Activated T-cell treated with anti-CD3 and anti-CD28 coated beads, Interleukin-2, amount 50 U/mL, for 72 hours (primary cell): ENCODE results near the gene LPP. TPM values are rescaled to one million over a fixed set of nuclear protein-coding genes. Genes with fewer than 3 reads are reported as not detected.

Experiments
- ATAC-seq, 2 donors: fragments of 150-1000 bp; cut with Tn5 transposase; replicated peaks in 1 of 2; 2 replicates each; pipeline ENCODE4 v1.10.0; 2021; ENCODE audit warnings: moderate library complexity in 2 of 2, mild to moderate bottlenecking in 1 of 2
- DNase-seq, 2 donors: peaks; one replicate each; pipeline ENCODE4 v3.0.0; 2021 to 2022; ENCODE audit warnings: mixed read lengths in 1 of 2
- H3K27ac Mint-ChIP-seq: one replicate; pipeline ENCODE4 v1.8.0; 2022; ENCODE audit warnings: mild to moderate bottlenecking, moderate library complexity, mixed read lengths
- H3K27me3 Mint-ChIP-seq: one replicate; pipeline ENCODE4 v1.8.0; 2022; ENCODE audit warnings: low read depth, mixed read lengths
- H3K36me3 Mint-ChIP-seq, 2 donors: one replicate each; pipeline ENCODE4 v1.8.0; 2022; ENCODE audit warnings: mixed read lengths in 2 of 2, mild to moderate bottlenecking in 1 of 2; ENCODE audit not compliant: insufficient read depth in 2 of 2
- H3K4me1 Mint-ChIP-seq: one replicate; pipeline ENCODE4 v1.8.0; 2022; ENCODE audit warnings: low read depth, mixed read lengths
- H3K4me3 Mint-ChIP-seq, 2 donors: one replicate each; pipeline ENCODE4 v1.8.0; 2022; ENCODE audit warnings: mild to moderate bottlenecking in 2 of 2, mixed read lengths in 2 of 2, moderate library complexity in 2 of 2
- H3K9me3 Mint-ChIP-seq, 2 donors: one replicate each; pipeline ENCODE4 v1.8.0; 2022; ENCODE audit warnings: mixed read lengths in 2 of 2
- total RNA-seq, 2 donors: library from RNA; stranded (reverse); gene quantifications; one replicate each; pipeline ENCODE4 v1.2.3, GENCODE V29; 2022

LPP gene
- total RNA-seq, 2 donors from 2014 or later: 50.4 to 67.7 TPM

DNA sequence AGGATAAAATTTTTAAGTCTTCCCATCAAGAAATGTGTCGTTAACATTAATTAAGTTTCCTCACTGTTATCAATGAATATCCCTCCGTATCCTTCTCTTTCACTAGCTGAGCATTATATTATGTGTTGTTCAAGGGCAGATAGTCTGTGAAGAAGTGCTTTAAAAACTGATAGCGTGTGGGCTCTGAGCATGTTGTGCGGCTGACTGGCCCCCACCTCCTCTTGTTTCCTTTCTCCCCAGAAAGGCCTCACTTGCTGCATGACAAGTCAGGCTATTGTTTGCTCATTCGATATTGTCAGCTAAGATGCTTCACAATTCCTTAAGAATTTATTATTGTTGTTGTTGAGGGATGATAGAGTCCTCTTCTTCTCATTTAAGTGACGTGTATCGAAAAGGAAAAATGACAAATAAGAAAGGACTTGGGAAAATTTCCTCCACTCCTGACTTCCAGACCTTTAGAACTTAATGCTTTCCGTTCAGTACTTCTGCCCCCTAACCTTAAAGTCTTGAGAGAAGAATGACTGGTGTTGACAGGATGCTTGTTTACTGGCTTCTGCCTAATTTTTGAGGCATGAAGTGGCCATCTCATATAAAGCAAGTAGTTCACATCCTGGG is 298.3 kb downstream of the LPP start:
- DNase-seq (no peak), ATAC-seq (no peak)
- H3K4me3 Mint-ChIP-seq: no peak overlapping the region
- H3K4me1 Mint-ChIP-seq: peaks cover 5% of the 10 kb centered on the region
- no peak overlapping the region for H3K27ac Mint-ChIP-seq
- H3K27me3 Mint-ChIP-seq: no peaks in the 10 kb centered on the region
- peaks cover 0 to 2% of the 10 kb centered on the region in 2 donors for H3K36me3 Mint-ChIP-seq
- no peaks in the 10 kb centered on the region for H3K9me3 Mint-ChIP-seq

DNA sequence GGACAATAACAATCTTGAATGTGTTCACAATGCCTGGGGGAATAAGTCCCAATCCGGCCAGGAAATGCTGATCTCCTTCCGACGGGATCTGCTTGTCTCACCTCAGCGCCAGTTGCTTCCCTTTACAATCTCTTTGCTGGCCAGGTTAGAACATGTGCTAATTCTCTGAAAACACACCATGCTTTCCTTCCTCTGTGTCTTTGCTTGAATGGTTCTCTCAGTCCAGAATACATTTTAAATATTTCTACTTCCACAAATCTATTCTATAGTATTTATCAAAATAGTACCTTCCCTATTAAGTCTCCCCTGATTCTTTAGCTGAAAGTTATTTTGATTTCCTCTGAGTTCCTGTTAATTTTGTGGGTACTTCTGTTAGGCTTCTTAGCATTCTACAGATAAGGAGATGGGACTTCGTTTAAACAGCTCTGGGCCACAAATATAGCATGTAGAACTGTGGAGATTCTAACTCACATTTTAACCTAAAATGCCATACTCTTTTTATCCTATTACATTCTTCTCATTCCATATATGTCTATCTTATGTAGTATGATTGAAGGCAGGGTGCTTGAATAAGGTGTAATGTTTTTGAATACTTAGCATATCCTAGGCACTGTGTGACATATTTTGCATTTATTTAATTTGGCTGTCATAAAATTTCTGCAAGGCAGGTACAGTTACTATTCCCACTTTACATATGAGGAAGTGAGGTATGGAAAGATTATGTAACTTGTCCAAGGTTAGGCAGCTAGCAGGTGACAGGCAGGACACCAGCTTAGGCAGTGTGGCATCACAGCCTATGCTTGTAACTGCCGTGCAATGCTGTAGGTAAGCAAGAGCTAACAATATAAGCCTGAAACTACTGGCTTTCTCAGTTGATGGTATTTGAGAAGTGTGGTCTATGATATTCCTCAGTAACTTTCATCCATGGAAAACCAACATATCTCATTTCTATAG is 299.8 kb downstream of the LPP start:
- H3K4me3 Mint-ChIP-seq: no peak overlapping the region
- peaks cover 0 to 2% of the 10 kb centered on the region in 2 donors for H3K36me3 Mint-ChIP-seq
- no peaks in the 10 kb centered on the region for H3K9me3 Mint-ChIP-seq
- ATAC-seq (no peak), DNase-seq (no peak)
- peaks cover 5% of the 10 kb centered on the region for H3K4me1 Mint-ChIP-seq
- H3K27me3 Mint-ChIP-seq: no peaks in the 10 kb centered on the region
- no peak overlapping the region for H3K27ac Mint-ChIP-seq

DNA sequence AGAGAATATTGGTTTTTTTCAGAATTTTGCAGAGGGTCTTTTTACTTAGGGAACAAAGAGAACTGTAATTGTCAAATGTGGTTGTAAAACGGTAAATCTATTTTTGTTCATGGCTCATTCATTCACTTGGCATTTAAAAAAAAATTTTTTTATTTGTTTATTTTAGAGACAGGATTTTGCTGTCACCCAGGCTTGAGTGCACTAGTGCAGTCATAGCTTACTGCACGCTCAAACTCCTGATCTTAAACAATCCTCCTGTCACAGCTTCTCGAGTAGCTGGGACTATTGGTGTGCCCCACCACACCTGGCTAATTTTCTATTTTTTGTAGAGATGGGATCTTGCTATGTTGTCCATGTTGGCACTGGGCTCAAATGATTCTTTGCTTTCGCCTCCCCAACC is 301.8 kb downstream of the LPP start:
- DNase-seq: no peak
- Mint-ChIP-seq H3K4me3 (no peak overlapping the region), H3K4me1 (peaks cover 5% of the 10 kb centered on the region), H3K9me3 (no peaks in the 10 kb centered on the region), H3K27me3 (no peaks in the 10 kb centered on the region), H3K36me3 (peaks cover 0 to 2% of the 10 kb centered on the region in 2 donors), H3K27ac (no peak overlapping the region)
- ATAC-seq: no peak

DNA sequence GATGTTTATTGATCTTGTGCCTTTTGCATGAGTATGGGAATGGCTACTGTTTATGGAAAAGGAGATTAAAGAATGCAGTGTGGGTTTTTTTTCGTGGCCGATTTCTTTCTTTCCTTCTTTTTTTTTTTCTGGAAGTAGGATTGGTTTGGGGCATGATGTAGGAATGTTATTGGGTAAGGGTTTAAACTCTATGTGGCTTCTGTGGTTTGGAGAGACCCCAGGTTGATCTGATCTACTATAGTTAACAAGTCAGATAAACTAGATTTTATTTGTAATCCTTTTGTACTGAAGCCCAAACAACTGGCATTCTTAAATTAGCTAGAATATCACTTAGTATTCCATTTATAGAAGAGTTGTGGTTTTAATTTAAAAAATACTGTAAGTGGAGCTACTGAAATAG is 304.8 kb downstream of the LPP start:
- Mint-ChIP-seq H3K4me1 (no peaks in the 10 kb centered on the region), H3K27me3 (no peaks in the 10 kb centered on the region), H3K9me3 (no peaks in the 10 kb centered on the region), H3K27ac (no peak overlapping the region), H3K36me3 (peaks cover 0 to 2% of the 10 kb centered on the region in 2 donors), H3K4me3 (no peak overlapping the region)
- DNase-seq: no peak
- no peak for ATAC-seq

DNA sequence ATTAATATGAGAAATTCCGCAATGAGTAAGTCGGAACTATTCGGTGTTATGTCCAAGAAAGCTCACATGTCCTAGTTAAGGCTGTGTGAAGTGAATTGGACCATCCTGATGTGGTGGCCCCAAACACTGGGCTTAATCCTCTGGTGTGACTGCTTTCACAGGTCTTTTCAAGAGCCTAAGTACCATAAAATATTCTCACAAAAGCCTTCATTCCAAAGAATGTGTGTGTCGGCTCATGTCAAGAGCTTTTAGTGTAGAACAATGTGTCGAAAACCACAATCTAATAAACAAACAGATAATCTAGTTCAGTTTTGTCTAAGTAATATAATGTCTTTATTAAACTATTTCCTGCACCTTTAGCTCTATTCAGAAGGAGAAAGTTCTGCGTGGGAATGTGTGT is 311.4 kb downstream of the LPP start:
- Mint-ChIP-seq H3K4me1 (no peaks in the 10 kb centered on the region), H3K36me3 (peaks cover 2 to 4% of the 10 kb centered on the region in 2 donors), H3K4me3 (no peak overlapping the region), H3K27me3 (no peaks in the 10 kb centered on the region), H3K27ac (no peak overlapping the region), H3K9me3 (peaks cover 0 to 3% of the 10 kb centered on the region in 2 donors)
- ATAC-seq: no peak
- no peak for DNase-seq

DNA sequence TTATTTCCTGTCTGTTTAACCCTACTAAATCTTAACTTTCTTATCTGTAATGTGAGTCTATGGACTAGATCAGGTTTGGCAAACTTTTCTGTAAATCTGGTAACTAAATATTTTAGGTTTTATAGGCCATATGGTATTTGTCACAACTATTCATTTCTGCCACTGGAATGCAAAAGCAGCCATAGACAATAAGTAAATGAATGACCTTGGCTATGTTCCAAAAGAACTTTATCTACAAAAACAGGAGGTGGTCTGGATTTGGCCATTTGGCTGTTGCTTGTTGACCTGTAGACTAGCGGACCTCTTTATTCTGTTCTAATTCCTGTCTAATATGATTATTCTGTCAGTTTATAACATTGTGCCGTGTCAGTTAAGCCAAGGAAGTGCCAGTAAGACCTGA is 314.2 kb downstream of the LPP start:
- no peak for DNase-seq
- H3K36me3 Mint-ChIP-seq: peaks cover 2 to 4% of the 10 kb centered on the region in 2 donors
- no peaks in the 10 kb centered on the region for H3K27me3 Mint-ChIP-seq
- no peak overlapping the region for H3K27ac Mint-ChIP-seq
- H3K9me3 Mint-ChIP-seq: peaks cover 0 to 4% of the 10 kb centered on the region in 2 donors
- no peak for ATAC-seq
- peaks cover 6% of the 10 kb centered on the region for H3K4me1 Mint-ChIP-seq
- H3K4me3 Mint-ChIP-seq: no peak overlapping the region

DNA sequence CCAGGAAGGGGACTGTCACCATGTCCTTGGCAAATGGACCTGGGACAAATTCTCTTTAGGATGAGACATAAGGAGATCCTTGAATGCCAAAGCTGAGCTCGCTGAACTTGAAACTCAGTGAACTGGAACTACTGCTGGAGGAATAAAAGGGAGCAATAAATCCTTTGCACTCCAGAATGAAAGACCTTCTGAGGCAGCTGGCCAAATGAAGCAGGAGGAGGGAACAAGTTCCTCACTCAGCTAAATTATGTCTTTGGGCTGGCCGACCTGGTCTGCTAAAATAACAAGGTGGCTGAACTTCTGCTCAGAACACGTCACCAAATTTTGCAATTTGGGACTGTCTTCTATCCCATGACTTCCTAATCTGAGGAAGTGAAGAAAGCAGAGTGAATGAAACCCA is 314.7 kb downstream of the LPP start:
- H3K4me1 Mint-ChIP-seq: peaks cover 6% of the 10 kb centered on the region
- H3K27ac Mint-ChIP-seq: no peak overlapping the region
- DNase-seq: no peak
- H3K36me3 Mint-ChIP-seq: peaks cover 2 to 4% of the 10 kb centered on the region in 2 donors
- no peaks in the 10 kb centered on the region for H3K27me3 Mint-ChIP-seq
- ATAC-seq: no peak
- H3K9me3 Mint-ChIP-seq: peaks cover 0 to 4% of the 10 kb centered on the region in 2 donors
- no peak overlapping the region for H3K4me3 Mint-ChIP-seq

DNA sequence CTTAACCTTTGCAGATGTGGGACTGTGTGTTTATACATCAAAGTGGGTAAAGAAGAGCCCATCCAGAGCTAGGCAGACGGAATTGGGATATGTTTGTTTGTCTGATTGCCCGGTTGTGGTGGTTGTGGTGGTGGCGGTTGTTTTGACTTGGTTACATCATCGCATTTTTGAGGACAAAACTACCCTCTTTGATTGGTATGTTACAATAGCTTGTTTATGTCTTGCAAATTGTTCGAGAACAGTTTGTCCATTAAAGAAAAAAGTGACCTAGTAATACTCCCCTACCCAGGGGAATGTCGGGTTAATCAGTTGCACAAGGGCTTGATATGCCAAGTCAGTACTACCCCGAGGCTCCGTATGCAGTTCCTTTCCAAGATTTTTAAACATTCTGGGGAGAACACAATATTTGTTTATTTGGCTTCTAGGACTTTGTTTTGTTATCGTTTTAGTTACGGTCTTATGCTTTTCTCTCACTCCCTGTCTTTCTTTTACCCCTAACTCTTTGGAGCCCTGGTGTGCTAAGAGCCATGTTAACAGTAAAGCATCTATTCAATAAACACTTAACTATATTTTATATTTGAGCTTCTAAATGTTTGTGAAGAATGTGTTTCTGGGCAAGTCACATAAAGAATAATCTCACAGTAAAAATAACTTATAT is 315.4 kb downstream of the LPP start:
- no peaks in the 10 kb centered on the region for H3K27me3 Mint-ChIP-seq
- no peak for DNase-seq
- no peak overlapping the region for H3K4me3 Mint-ChIP-seq
- H3K27ac Mint-ChIP-seq: no peak overlapping the region
- peaks cover 6% of the 10 kb centered on the region for H3K4me1 Mint-ChIP-seq
- H3K9me3 Mint-ChIP-seq: peaks cover 0 to 4% of the 10 kb centered on the region in 2 donors
- no peak for ATAC-seq
- peaks cover 2 to 4% of the 10 kb centered on the region in 2 donors for H3K36me3 Mint-ChIP-seq

DNA sequence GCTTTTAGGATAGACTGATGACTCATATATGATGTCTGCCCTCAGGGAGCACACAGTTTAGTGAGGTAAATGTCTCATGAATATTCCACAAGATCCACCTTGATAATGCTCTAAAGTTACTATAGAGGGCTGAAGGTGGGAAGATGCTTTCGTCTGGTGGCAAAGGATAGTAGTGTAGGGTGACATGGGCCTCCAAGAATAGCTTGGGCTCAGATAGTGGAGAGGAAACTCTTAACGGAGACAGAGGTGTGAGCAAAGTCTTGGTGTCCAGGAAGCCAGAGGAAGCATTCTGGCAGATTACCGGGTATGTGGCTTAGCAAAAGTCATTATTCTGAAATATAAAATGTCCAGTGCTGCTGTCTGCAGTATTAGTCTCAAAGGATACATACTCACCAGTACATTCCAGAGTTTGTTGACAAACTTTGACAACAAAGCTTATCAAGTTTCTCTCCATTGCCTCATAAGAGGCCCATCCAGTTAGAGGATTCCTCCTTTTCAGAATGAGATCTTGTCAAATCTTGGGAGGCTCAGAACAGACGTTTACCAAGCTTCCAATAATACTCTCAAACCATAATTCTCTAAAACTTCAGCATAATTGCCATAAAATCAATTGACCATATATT is 316.7 kb downstream of the LPP start:
- ATAC-seq: no peak
- no peak overlapping the region for H3K4me3 Mint-ChIP-seq

DNA sequence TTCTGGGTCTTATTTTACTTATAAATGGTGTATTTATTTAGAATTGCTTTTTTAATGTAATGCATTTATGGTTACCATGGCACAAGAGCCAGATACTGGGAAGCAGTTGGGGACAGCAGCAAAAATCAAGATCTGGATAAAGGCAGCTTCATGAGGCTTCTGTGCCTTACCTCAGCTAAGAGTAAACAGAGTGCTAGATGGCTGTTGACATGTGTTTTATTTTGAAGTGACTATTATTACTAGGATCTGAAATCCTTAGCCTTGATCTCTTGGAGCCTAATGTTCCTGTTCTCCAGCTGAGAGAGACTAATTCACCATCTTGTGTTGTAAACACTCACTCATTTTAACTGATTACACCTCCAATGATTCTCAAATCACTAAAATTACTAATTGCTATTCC is 317.8 kb downstream of the LPP start:
- Mint-ChIP-seq H3K4me3 (no peak overlapping the region), H3K27me3 (no peaks in the 10 kb centered on the region), H3K9me3 (peaks cover 0 to 4% of the 10 kb centered on the region in 2 donors), H3K27ac (no peak overlapping the region), H3K36me3 (peaks cover 0 to 4% of the 10 kb centered on the region in 2 donors), H3K4me1 (peaks cover 6% of the 10 kb centered on the region)
- ATAC-seq (no peak), DNase-seq (no peak)

More for the DNA sequence above, 316.7 kb downstream of the LPP start:
- Mint-ChIP-seq H3K27ac (no peak overlapping the region), H3K36me3 (peaks cover 1 to 4% of the 10 kb centered on the region in 2 donors), H3K9me3 (peaks cover 0 to 4% of the 10 kb centered on the region in 2 donors), H3K4me1 (peaks cover 6% of the 10 kb centered on the region), H3K27me3 (no peaks in the 10 kb centered on the region)
- no peak for DNase-seq

DNA sequence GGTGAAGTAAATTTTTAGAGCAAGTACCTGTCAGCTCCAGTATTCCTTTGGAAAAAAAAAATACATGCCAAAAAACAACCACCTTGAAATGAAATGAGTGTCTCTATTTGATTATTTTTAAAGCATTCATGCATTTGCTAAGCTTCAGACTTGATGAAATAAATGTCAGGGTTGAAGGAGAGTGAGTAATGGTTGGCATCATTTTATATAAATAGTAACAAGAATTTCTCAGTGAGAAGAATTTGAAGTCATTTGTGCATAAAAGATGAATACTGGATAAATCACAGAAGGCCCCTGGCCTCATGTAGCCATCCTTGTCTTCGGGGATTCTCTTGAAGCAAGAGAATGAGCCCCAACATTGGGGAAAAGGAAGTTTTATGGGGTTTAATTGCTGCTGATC is 318.4 kb downstream of the LPP start:
- no peak for ATAC-seq
- peaks cover 0 to 4% of the 10 kb centered on the region in 2 donors for H3K9me3 Mint-ChIP-seq
- H3K27me3 Mint-ChIP-seq: no peaks in the 10 kb centered on the region
- no peak for DNase-seq
- H3K27ac Mint-ChIP-seq: no peak overlapping the region
- H3K4me3 Mint-ChIP-seq: no peak overlapping the region
- H3K36me3 Mint-ChIP-seq: peaks cover 0 to 4% of the 10 kb centered on the region in 2 donors
- H3K4me1 Mint-ChIP-seq: peaks cover 6% of the 10 kb centered on the region

DNA sequence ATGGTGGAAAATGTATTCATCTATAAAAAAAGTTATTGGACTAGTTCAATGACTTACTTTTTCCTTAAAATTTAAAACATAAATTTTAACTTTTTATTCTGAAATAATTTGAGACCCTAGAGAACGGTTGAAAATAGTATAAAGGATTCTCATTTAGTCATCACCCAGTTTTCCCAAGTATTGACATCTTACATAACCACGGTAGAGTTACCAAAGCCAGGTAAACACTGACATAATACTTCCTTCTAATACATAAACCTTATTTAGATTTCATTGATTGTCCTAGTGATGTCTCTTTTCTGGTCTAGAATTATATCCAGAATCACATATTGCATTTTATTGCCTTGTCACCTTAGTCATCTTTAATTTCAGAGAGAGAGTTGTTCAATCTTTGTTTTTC is 319.1 kb downstream of the LPP start:
- DNase-seq: no peak
- H3K4me1 Mint-ChIP-seq: peaks cover 6% of the 10 kb centered on the region
- H3K27ac Mint-ChIP-seq: no peak overlapping the region
- ATAC-seq: no peak
- H3K27me3 Mint-ChIP-seq: no peaks in the 10 kb centered on the region
- no peak overlapping the region for H3K4me3 Mint-ChIP-seq
- H3K9me3 Mint-ChIP-seq: peaks cover 0 to 4% of the 10 kb centered on the region in 2 donors
- H3K36me3 Mint-ChIP-seq: peaks cover 0 to 2% of the 10 kb centered on the region in 2 donors
